HG03097 (cell line): ENCODE measurements around the gene FOXP1.
"Not testable (repeated sequence)": the region's sequence is repeated elsewhere in the genome, so short reads cannot be mapped to it uniquely, and the experiment has no call there.

Experiments
- ATAC-seq: cut with Tn5 transposase; IDR thresholded peaks from one replicate; pipeline ENCODE4 v1.9.1; 2021; ENCODE audit not compliant: unreplicated experiment, low FRiP score

Gene FOXP1

DNA sequence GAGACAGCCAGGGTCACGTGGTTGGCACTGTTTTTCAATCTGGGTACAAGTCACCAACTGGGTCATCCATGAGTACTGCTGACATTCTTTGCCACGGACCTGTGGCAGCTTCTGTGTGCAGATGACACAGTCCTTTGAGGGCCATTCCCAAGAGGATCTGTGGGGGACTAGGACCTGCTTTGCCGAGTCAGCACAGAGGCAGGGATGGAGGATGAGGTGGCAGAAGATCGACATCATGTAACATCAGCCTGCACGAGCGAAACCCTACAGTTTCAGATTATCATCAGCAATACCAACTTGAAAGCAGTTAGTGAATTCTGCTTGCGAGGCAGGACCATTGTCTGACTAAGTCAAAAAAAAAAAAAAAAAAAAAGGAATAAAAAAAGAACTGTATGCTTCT lies 227.7 kb downstream of the FOXP1 start:
- no peak for ATAC-seq

DNA sequence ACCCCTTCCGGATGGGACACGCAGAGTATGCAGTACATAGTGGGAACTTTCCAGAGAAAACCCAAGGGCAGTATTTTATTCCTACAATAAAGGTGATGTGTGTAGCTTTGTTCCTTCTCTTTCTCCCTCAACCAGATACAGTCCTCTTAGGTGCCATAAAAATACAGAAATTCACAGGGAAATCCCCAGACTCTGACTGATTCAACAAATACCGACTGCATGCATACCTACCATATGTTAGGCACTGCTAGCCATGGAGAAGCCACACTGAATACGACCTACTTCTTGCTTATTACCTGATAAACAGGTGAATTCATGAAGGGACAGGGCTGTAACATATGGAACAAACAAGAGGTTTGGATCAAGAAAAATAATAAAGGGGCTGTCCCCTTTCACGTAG lies 228.5 kb downstream of the FOXP1 start:
- ATAC-seq: no peak

DNA sequence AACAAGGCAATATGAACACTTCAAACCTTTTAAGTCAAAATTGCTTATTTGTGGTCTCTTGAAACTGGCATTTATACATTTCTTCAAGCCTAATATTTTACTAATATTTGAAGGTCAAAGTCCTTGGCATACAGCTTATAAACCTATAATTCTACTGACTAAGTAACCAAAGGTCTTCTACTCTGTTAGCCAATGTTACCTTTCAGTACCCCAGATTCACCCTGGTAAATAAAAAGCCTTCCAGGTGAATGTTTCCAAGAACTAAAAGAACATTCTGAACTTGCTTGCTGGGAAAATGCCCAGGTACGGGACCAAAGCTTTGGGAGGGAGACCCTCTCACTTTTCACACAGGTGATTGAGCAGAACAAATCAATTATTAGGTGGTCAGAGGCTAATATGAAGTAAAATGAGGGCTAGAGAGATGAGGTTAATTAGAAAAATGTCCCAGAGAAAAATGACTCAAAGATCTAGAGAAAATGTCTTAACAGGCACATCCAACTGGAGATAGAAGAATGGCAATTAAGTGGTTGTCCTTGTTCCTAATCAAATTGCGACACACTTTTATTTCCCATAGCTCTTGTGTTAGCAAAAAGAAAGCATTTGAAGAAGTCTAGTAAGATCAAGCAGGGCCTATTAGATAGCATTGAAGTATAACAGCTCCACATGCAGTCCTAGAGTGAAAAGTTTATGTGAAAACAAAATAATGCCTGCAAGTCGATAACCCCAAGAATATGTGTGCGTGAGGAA lies 232.0 kb downstream of the FOXP1 start:
- ATAC-seq: no peak

DNA sequence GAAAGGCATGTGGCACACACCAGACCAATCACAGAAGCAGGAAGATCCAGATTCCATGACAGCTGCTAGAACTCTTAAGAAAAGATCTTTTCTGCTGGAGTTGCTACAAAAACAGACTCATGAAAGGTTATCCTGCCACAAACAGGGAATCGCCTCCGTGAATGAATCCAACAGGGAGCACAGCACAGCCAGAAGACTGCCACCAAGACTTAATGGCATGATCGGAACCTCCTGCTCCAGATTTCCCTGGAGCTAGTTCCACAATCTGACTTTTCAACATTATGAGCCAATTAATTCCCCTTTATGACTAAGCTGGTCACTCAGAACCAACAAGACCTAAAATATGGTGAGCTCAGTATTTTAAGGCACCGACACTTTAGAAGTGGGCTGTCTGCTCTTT lies 232.5 kb downstream of the FOXP1 start:
- no peak for ATAC-seq

DNA sequence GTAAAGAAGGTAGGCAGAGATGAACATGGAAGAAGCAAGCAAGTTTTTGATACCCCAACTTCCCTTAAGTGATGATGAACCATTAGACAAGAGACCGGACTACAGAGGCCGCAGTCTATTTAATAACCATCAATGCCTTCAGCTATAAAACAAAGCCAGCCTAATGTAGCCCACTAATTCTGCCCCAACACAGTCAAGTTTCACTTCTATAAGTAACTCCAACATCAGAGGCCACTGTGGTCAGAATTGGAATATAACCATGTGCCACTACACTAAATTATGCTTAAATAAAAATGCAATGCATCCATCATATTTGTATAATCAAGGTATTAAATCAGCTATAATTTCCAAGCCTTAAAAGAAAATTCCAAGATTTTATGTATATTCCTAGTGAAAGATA lies 234.7 kb downstream of the FOXP1 start:
- no peak for ATAC-seq

DNA sequence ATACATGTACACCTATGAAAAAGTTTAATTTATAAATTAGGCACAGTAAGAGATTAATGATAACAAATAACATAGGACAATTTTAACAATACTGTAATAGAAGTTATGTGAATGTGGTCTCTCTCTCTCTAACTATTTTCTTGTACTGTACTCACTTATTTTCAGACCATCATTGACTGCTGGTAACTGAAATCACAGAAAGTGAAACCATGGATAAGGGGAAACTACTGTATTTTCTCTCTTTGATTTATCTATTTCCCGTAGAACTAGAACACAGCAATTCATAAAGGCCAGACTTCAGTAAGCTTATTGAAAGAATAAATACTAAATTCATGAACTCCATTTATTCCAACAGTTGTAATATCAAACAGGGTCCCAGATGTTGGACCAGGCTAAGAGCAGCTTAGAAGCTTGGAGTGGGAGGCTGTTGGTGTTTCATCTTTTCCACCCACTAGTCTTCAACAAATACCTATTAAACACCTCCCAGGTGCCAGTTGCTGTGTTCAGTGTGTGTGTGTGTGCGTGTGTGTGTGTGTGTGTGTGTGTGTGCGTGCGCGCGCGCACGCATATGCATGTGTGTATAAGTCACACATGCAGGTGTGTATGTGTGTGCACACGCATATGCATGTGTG lies 235.4 kb downstream of the FOXP1 start:
- ATAC-seq: no peak

DNA sequence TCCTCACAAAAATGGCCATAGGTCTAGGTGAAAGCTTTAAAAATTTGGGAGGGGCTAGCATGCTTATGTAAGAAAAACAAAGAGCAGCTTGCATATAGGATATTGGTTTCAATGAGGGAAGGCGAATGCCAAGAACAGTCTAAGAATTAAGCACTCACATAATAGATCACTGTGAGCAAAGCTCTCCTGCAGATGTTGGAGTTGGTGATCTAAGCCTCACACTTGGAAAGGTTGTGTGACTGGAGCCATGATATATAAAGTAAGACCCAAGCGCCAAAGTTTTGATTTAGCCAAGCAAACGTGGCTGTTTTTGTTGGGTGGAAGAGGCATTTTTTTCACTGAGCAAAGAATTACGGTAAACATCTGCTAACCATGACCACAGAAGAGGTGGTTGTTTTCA lies 237.5 kb downstream of the FOXP1 start:
- ATAC-seq: no peak

DNA sequence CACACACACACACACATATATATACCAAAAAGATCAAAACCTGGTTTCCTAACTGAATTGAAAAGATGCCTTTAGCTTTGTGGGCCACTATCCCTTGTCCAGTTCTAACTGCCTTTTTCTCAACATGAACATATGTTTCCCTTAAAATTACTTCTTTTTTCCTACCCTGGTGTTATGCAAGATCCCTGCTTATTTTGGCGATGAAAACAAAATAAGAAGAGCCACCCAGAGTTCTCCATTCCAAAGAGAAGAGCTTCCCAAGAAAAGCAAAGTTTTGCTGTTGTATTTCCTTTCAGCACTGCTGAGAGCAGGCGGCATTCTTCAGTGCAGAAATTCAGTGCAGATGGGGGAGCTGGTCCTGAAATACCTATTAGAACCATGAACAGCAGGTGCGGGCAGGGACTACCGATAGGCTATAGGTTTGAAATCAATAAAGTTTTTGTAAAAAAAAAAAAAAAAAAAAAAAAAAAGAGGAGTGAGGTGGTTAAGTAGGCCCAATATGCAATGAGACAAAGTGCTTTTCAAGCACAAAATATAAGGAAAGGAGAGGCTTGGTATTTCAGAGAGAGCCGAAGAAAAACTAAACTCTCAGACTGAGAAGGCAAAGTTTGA lies 238.0 kb downstream of the FOXP1 start:
- no peak for ATAC-seq

DNA sequence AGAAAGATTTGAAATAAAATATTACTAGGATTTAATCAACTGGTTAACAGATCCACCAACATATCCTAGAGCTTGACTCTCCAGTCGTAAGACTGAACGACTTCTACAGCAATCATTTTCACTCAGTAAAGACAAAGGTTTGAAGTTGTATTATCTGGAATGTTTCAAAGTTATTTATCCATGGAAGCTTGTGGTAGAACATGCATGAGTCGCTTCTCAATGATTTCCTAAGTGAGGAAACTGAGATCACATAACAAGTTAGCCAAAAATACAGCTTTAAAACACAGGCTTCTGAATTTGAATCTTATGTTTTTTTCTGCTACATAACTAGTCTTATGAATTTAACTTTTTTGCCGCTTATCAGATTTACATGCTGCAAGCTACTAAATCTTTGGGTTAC lies 241.8 kb downstream of the FOXP1 start:
- no peak for ATAC-seq

DNA sequence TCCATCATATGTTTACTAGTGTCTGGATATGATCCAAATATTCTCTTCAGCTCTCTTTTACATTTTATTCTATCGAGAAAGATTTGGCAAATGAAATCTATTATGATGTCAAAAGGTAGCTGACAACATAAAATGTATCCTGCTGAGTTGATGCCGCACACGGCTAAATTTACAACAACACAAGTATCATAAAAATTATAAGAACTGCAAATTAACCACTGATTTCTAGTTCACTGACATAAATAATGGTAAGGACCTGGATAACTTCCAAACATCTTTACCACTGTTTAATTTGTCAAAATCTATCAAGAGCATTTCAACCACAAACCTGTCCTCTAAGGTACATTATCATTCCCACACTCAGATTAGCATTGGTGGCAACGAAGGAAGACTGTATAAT lies 244.5 kb downstream of the FOXP1 start:
- ATAC-seq: no peak

DNA sequence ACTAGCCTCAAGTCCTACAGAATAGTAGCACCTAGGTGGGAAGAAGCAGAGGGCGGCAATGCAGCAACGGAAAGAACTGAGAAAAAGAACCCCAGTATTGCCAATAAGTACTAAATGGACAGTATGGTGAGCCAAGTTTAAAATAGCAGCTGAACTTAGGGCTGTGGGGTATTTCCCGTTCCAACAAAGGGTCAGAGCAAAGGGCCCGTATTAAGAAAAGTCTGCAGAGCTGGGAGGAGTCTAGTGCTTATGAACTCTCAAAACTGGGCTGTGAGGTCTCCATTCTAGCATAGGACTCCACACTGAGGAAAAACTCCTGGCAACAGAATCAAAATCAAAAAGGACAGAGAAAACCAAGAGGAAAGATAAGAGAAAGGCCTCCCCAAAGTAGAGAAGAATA lies 250.7 kb downstream of the FOXP1 start:
- no peak for ATAC-seq

DNA sequence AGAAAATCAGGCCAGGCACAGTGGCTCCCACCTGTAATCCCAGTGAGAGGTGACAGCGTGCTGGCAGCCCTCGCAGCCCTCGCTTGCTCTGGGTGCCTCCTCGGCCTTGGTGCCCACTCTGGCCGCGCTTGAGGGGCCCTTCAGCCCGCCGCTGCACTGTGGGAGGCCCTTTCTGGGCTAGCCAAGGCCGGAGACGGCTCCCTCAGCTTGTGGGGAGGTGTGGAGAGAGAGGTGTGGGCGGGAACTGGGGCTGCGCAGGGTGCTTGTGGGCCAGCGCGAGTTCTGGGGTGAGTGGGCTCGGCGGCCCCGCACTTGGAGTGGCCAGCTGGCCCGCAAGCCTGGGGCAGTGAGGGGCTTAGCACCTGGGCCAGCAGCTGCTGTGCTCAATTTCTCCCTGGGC lies 252.6 kb downstream of the FOXP1 start:
- no peak for ATAC-seq

DNA sequence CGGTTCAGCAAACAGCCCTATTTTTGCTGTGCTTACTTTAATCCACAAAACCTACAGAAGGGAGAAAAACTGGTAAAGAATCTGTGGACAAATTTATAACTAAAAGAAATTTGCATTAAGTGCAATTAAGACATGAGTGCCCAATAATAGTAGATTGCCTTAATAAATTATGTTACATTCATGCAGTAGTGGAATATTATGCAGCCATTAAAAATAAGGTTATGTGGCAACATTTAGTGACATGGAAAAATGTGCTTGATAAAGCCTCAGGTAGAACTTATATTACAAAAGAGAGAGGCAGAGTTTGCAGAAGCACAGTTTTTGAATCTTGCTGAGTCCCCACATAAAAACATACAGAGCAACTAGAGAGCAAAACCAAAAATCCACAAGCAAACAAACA lies 253.0 kb downstream of the FOXP1 start:
- no peak for ATAC-seq

DNA sequence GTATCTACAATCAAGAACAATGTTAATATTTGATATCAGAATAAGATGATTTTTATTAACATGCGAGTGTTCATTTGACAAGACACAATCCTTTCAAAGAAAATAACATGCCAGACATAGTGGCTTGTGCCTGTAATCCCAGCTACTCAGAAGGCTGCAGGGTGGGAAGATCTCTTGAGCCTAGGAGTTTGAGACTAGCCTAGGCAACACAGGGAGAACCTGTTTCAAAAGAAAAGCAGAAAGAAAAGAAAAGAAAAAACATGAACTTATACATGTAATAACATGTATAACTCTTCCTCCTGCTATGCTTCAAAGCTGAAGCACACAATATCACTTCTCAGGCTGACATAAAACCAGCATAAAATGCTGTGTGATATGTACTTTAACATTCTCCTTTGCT lies 253.7 kb downstream of the FOXP1 start:
- no peak for ATAC-seq

DNA sequence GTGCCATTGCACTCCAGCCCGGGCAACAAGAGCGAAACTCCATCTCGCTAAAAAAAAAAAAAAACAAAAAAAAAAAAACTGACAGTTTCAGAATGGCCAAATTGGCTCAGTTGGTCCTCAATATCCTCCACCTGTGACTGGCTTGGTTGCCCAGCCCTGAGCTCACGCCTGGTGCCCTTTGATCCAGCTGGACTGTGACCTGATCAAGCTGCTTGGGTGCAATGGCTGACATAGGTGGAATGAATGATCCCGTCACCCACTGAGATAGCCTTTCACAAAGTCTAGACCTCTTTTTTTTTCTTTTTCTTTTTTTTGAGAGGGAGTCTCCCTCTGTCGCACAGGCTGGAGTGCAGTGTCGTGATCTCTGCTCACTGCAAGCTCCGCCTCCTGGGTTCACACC lies 254.6 kb downstream of the FOXP1 start:
- ATAC-seq: no peak

DNA sequence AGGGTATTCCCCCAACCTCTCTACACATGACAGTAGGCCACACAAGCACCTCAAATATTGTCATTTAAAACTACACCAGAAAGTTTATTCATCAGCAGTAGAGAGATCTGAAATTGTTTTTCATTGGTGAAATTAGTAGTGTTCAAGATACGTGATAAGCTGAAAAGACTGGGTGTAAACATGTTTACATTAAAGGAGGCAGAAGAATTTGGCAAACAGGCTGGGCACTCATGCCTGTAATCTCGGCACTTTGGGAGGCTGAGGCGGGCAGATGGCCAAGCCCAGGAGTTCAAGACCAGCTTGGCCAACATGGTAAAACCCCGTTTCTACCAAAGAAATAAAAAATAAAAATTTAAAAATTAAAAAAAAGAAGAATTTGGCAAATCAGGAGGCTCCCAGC lies 255.6 kb downstream of the FOXP1 start:
- no peak for ATAC-seq

DNA sequence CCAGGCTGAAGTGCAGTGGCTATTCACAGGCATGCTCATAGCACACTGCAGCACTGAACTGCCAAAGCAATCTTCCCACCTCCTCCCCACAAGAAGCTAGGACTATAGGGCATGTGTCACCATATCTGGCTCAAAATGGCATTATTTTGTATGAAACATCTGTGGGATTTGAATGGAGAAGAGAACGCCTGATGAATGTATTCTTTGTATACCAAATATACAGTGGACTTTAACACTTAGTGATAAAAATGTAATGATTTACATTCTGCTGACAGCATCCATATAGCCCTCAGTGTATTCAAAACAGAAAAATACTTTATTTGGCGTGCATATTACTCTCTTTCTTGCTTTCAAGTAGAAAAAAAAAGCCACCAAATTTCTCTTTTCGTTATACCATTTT lies 257.8 kb downstream of the FOXP1 start:
- ATAC-seq: no peak

DNA sequence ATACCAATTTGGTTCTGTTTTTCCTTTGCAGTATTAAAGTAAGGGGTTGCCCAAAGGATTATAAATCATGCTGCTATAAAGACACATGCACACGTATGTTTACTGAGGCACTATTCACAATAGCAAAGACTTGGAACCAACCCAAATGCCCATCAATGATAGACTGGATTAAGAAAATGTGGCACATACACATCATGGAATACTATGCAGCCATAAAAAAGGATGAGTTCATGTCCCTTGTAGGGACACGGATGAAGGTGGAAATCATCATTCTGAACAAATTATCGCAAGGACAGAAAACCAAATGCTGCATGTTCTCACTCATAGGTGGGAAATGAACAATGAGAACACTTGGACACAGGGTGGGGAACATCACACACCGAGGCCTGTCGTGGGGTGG lies 259.3 kb downstream of the FOXP1 start:
- not testable (repeated sequence) for ATAC-seq

DNA sequence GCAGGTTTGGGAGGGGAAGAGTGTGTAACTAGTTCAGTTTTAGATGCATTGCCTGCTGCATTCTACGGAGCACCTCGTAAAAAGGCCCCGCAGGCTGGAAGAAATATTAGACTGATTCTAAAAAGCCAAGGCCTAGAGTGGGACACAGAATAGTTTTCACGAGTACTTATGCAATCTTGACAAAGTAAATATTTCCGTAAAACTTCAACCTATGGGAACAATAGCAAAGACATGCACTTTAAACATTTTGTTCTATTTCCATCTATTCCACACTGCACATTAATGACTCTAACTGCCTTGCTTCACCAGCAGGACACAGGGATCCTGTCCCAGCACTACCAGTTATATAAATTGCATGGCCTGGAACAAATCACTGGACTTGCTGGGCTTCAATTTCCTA lies 260.0 kb downstream of the FOXP1 start:
- no peak for ATAC-seq

DNA sequence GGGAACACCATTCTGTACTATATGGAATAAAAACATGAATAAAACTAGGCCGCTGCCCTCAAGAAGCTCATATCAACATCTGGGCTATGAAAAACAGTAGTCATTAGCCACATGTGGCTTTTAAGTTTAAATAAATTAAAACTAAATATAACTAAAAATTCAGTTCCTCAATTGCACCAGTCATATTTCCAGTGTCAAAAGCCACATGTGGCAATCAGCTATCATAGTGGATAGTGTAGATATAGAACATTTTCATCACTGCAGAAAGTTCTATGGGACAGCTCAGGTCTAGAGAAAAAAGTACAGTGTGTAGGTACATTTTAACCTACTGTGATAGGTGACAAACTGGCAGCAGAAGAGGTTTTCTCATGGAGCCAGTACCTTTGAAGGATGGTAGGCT lies 261.4 kb downstream of the FOXP1 start:
- ATAC-seq: no peak

DNA sequence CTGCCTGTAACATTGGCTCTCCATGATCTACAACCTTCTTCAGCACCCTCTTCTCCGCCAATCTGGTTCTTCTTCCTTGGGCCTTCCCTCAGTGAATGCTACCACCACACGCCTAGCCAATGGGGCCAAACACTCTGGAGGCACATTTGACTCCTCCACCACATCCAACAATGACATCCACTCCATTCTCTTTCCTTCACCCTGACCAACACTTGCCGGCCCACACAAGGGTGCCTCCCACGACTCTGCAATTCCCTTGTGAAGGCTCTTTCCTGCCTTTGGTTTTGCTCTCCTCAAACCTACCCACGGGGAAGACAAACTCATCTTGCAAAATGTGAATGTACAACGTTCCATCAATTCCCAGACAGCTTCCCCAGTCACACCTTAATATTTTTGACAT lies 263.8 kb downstream of the FOXP1 start:
- no peak for ATAC-seq

DNA sequence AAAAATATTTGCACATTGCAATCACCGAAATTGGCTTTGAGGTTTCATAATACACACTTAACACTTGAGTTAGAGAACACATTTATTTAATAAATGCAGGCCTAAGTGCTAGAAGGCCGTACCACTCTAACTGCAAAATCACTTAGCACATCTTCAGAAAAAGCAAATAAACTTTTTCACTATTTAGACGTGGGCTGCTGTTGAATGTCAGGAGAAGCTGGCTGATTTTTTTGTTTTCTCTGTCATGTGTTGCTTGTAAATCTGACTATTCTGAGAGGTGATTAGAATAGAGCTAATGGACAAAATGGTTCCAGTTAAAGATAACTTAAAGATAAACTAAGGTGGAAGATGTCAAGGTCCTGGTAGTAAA lies 265.1 kb downstream of the FOXP1 start:
- no peak for ATAC-seq
